ENCODE data around the gene BBOX1.
"Not testable (repeated sequence)": the region's sequence is repeated elsewhere in the genome, so short reads cannot be mapped to it uniquely, and the experiment has no call there.

The BBOX1 gene, protein sequence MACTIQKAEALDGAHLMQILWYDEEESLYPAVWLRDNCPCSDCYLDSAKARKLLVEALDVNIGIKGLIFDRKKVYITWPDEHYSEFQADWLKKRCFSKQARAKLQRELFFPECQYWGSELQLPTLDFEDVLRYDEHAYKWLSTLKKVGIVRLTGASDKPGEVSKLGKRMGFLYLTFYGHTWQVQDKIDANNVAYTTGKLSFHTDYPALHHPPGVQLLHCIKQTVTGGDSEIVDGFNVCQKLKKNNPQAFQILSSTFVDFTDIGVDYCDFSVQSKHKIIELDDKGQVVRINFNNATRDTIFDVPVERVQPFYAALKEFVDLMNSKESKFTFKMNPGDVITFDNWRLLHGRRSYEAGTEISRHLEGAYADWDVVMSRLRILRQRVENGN

DNA sequence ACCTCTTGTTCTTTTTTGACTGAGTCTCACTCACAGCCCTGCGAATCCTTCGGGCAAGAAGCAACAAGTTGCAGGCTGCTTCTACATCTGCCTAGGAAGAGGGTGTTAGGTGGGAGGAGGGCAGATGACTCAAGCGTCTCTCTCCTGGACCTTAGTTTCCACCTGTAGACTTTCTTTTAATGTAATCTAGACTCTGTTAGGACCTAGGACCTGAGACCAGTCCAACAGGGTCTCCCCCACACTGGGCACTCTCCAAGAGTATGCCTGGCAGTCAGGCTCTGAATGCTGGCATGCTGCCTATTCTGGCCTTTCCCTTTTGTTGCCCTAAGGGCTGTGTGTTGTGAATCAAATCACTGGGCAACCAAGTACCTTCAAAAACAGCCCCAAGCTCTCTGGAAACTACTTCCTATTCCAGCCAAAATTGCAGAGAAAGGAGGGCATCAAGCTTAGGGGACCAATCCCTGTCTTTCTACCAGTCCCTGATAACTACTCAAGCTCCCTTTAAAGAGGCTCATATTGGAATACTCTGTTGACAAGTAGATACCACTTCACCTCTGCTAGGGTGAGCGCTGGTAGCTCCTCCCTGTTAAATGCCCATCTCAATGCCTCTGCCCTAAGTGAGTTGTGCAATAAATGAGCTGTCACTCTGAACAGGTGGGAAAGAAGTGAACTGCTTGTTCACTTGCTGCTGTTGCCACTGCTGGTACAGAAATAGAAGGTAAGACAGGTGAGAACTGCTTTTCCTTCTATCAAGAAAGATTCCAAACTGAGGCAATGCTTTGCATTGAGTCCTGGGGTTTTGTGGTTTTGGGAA is at the start of gene BBOX1:
Gene BBOX1 (plus strand): TSS at position 514 of the 814 bp plus-strand sequence. CDS start 14,616 bp downstream, outside the sequence.
- DNase-seq (ENCODE audit: low read depth in 1 of 2, low spot score in 1 of 2): no peak

GRCh38 chr11:26992031-26992541 is 48.5 kb upstream of the BBOX1 start:
- DNase-seq (ENCODE audit: low read depth in 1 of 2, low spot score in 1 of 2): no peak

- no peak for DNase-seq (ENCODE audit: low read depth in 1 of 2, low spot score in 1 of 2)
Measured at GRCh38 chr11:26993965-26994457, 46.6 kb upstream of the BBOX1 start, which contains the start of gene FIBIN. FIBIN (plus strand) TSS chr11:26994112; CDS start chr11:26994527, 415 bp downstream.

- DNase-seq (ENCODE audit: low read depth in 1 of 2, low spot score in 1 of 2): no peak
Measured at GRCh38 chr11:26994631-26995095, 46.0 kb upstream of the BBOX1 start.

DNA sequence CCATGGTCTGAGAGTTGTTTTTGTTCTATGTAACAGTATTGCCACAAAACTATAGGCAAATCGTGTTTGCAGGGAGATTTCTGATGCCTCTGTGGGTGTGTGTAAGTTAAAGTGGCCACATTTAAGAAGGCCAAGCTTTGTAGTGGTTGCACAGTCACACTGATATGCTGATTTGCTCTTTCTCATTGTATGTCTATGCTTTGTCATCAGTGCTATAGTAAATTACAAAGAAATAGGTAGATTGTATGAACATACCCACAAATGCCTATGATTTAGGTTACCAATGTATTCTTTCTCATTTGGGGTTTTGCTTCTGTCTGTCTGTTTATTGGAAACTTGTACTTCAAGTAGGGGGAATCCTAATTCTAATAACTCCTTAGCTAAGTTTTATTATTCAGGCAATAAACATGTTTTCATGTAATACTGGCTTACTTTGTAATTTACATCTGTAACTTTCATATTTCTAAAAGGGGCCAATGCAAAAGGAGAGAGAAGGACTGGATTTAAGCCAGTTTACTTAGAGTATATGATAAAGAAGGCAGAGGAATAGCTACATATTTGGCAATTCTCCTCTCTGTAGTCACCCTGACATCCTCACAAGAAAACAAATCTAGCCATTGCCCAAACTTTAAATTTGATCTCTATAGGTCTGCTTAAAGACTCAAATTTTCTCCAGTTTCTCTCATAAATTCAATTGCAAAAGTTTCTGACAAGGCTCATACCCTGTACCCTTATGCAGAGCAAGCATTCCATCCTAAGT is 44.7 kb upstream of the BBOX1 start:
- no peak for DNase-seq (ENCODE audit: low read depth in 1 of 2, low spot score in 1 of 2)

DNA sequence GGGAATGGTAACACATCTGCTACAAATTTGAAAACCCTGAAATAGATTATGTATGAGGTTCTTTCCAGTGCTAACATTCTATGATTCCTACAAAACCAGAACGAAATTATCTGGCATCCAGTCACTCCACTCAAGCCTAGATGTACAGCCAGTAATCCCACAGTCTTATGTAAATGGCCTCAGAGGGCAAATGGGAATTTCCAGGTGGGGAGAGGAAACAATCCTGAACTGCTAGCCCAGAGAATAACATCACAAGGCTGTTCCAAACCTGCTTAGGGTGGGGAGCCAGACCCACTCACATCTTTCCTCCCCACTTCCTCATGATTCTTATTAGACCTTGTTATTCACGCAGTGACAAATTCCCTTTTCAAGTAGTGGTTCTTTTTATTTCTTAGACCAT is 43.2 kb upstream of the BBOX1 start:
- DNase-seq (ENCODE audit: low read depth in 1 of 2, low spot score in 1 of 2): no peak

DNA sequence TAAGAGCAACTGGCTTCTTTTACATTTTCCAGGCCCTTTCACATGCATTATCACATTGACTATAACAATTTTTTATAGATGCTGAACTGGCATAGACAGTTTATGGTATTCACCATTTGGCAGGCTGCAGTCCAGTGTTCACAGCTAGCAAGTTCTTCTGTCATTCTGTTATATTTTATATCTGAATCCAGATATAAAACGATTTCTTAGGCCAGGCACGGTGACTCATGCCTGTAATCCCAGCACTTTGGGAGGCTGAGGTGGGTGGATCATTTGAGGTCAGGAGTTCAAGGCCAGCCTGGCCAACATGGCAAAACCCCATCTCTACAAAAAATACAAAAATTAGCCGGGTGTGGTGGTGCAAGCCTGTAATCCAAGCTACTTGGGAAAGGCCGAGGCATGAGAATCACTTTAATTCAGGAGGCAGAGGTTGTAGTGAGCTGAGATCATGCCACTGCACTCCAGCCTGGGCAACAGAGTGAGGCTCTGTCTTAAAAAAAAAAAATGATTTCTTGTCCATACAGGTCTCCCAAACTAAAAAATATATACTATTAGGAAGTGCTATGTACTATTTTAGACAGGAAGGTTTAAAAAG is 39.4 kb upstream of the BBOX1 start:
- DNase-seq (ENCODE audit: low read depth in 1 of 2, low spot score in 1 of 2): not testable (repeated sequence)

DNA sequence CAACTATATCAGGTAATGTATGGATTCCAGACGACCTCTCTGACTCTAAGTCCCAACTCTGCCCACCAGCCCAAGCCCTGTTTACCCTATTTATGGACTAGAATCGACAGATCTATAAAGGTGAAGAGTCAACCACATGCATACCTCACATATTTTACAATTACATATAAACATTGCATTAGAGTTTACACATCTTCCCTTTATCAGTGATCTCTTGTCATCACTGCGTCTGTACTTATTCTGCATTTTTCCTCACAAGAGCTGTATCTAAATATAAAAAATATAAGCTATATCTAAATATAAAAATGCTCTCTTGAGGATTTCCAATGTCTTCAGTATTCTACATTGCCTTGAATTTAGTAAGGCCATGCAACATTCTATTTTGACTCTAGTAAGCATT is 38.2 kb upstream of the BBOX1 start:
- no peak for DNase-seq (ENCODE audit: low read depth in 1 of 2, low spot score in 1 of 2)

DNA sequence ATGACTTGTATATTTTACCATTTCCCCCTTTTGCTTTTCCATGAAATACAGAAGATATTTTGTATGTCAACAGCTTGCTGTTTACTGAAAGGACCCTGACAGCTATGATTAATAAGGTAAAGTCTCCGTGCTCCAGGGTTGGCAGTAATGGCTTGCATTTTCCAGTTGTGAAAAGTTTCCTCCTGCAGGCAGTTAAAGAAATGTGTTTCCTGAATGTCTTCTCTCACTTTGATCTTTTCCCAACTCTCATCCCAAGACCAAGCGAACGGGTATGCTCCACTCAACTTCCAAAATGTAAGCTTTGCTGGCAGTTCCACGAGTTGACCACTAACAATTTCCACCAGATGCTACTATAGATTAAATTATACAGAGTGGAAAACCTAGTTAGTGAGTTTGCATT is 37.8 kb upstream of the BBOX1 start:
- DNase-seq (ENCODE audit: low read depth in 1 of 2, low spot score in 1 of 2): no peak

- DNase-seq (ENCODE audit: low read depth in 1 of 2, low spot score in 1 of 2): no peak
Measured at GRCh38 chr11:27004103-27004502, 36.5 kb upstream of the BBOX1 start.

GRCh38 chr11:27008811-27009535 is 31.6 kb upstream of the BBOX1 start:
- DNase-seq (ENCODE audit: low read depth in 1 of 2, low spot score in 1 of 2): no peak

GRCh38 chr11:27011560-27012233 is 28.9 kb upstream of the BBOX1 start:
- DNase-seq (ENCODE audit: low read depth in 1 of 2, low spot score in 1 of 2): no peak

- no peak for DNase-seq (ENCODE audit: low read depth in 1 of 2, low spot score in 1 of 2)
Measured at GRCh38 chr11:27012234-27012921, 28.2 kb upstream of the BBOX1 start.

- DNase-seq (ENCODE audit: low read depth in 1 of 2, low spot score in 1 of 2): no peak
Measured at GRCh38 chr11:27013781-27014361, 26.7 kb upstream of the BBOX1 start.

DNA sequence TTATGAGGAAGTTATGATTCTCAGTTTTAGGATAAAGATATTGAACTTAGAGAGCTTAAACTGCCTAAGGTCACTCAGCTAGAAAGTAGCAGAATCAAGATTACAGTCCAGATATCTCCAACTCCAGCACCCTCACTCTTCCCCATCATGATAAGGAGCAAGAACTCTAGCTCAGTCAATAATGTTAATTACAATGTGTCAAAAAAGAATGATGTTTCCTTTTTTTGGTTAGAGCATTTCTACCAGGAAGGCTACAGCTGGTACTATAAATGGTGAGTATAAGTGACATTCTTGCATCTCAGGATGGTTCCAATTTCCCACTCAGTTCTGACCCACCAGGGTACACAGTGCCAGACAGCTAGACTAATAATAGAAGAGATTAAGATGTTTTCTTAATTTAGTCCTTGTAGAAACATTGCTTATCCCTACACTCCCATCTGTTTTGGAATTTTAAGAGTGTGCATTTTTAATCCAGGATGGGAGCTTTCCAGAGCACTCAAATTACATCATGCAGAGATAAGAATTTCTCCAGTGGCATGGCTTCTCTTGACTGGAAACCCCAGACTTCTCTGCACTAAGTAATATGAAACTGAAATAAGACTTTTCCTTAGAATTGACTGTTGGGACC is 21.6 kb upstream of the BBOX1 start:
- no peak for DNase-seq (ENCODE audit: low read depth in 1 of 2, low spot score in 1 of 2)

- DNase-seq (ENCODE audit: low read depth in 1 of 2, low spot score in 1 of 2): no peak
Measured at GRCh38 chr11:27020751-27021150, 19.9 kb upstream of the BBOX1 start.

- no peak for DNase-seq (ENCODE audit: low read depth in 1 of 2, low spot score in 1 of 2)
Measured at GRCh38 chr11:27022659-27023251, 17.9 kb upstream of the BBOX1 start.

DNA sequence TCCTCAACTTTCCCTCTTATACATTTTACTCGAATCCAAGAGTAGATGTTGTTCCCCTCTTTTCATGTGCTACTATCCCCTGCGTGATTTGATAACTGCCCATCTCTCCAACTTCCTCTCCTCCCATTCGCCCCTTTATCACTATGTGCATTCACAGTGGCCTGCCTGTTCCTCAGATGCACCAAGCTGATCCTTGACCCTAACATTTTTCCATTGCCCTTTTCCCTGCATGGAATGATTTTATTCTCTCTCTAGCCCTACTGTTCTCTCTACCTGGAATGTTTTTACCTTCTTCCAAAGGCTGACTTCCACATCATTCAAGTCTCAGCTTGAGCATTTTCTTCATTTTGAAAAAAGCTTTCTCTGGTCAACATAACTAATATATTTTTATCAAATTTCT is 15.8 kb upstream of the BBOX1 start:
- no peak for DNase-seq (ENCODE audit: low read depth in 1 of 2, low spot score in 1 of 2)
